Colonic mucosa (tissue), 4 donors: ENCODE results near the gene SHE. TPM values are rescaled to one million over a fixed set of nuclear protein-coding genes. Genes with fewer than 3 reads are reported as not detected.

Source experiments
- DNase-seq: peaks from one replicate; pipeline ENCODE4 v3.0.0-alpha.2; 2020
- H3K27ac ChIP-seq: fragments of 200-600 bp; one replicate; pipeline ENCODE4 v1.8.0; 2021
- H3K27me3 ChIP-seq: fragments of 200-600 bp; one replicate; pipeline ENCODE4 v1.8.0; 2021
- H3K36me3 ChIP-seq: fragments of 200-600 bp; one replicate; pipeline ENCODE4 v1.8.0; 2021
- H3K4me1 ChIP-seq: fragments of 200-600 bp; one replicate; pipeline ENCODE4 v1.8.0; 2021; ENCODE audit warnings: mild to moderate bottlenecking
- H3K4me3 ChIP-seq: fragments of 200-600 bp; one replicate; pipeline ENCODE4 v1.8.0; 2021
- H3K9ac ChIP-seq, 2 donors: one replicate each; pipeline ENCODE4 v1.7.0; 2013; ENCODE audit warnings: control low read depth in 2 of 2, low read depth in 2 of 2, low read length in 2 of 2
- H3K9me3 ChIP-seq: fragments of 200-600 bp; one replicate; pipeline ENCODE4 v1.8.0; 2021
- CTCF ChIP-seq: fragments of 200-600 bp; IDR thresholded peaks from one replicate; pipeline ENCODE4 v1.8.0; 2022; ENCODE audit warnings: antibody characterized with exemption, mild to moderate bottlenecking
- intact Hi-C: fragments of 100-400 bp; cut with DNase I; formaldehyde crosslinking; loops from one replicate; pipeline ENCODE4 v1.14.1; 2022
- total RNA-seq, 2 donors: library from RNA; stranded (reverse); fragmentation: NEBNext Ultra II Directional in 1 of 2; extraction: Animal tissue kit (Norgen Biotek cat#: 25700) in 1 of 2; gene quantifications; one replicate each; pipeline ENCODE4 v1.2.1, GENCODE V29; 2021
- donor health status: healthy.
- donor health status: DM: no; HTN: no; CAD: no.
- donor health status: DM: no; HTN: no; CAD: no.

Gene SHE
- total RNA-seq, 2 donors from 2014 or later = 1.7 to 3.9 TPM

GRCh38 chr1:154453574-154454352, 48.4 kb downstream of the SHE start:
- Histone ChIP-seq H3K4me3 (no peak overlapping the region), H3K4me1 (no peaks in the 10 kb centered on the region), H3K27me3 (no peaks in the 10 kb centered on the region), H3K36me3 (no peaks in the 10 kb centered on the region), H3K27ac (no peak overlapping the region), H3K9ac (no peak overlapping the region), H3K9me3 (no peaks in the 10 kb centered on the region)
- no peak for TF ChIP-seq CTCF
- intact Hi-C loops = no loop called here
- DNase-seq = no peak

GRCh38 chr1:154453161-154453560, 49.1 kb downstream of the SHE start:
- H3K9ac ChIP-seq = no peak overlapping the region
- no peaks in the 10 kb centered on the region for H3K27me3 ChIP-seq
- intact Hi-C loops = no loop called here
- H3K27ac ChIP-seq = no peak overlapping the region
- no peaks in the 10 kb centered on the region for H3K9me3 ChIP-seq
- no peak for TF ChIP-seq CTCF
- H3K4me3 ChIP-seq = no peak overlapping the region
- no peaks in the 10 kb centered on the region for H3K36me3 ChIP-seq
- no peak for DNase-seq
- no peaks in the 10 kb centered on the region for H3K4me1 ChIP-seq

GRCh38 chr1:154448331-154448811, 53.8 kb downstream of the SHE start:
- no peak for TF ChIP-seq CTCF
- Histone ChIP-seq H3K4me1 (no peaks in the 10 kb centered on the region), H3K27ac (no peak overlapping the region), H3K9me3 (no peaks in the 10 kb centered on the region), H3K36me3 (no peaks in the 10 kb centered on the region), H3K4me3 (no peak overlapping the region), H3K9ac (no peak overlapping the region), H3K27me3 (no peaks in the 10 kb centered on the region)
- intact Hi-C loops = no loop called here
- DNase-seq = no peak

GRCh38 chr1:154446789-154447188, 55.4 kb downstream of the SHE start:
- DNase-seq = no peak
- intact Hi-C loops = no loop called here

GRCh38 chr1:154446292-154446691, 55.9 kb downstream of the SHE start:
- H3K27me3 ChIP-seq = no peaks in the 10 kb centered on the region
- H3K27ac ChIP-seq = no peak overlapping the region
- H3K4me1 ChIP-seq = no peaks in the 10 kb centered on the region
- no peak for TF ChIP-seq CTCF
- intact Hi-C loops = no loop called here
- no peak overlapping the region for H3K4me3 ChIP-seq
- no peaks in the 10 kb centered on the region for H3K36me3 ChIP-seq
- H3K9me3 ChIP-seq = no peaks in the 10 kb centered on the region
- no peak for DNase-seq
- H3K9ac ChIP-seq = no peak overlapping the region

More at GRCh38 chr1:154446789-154447188, 55.4 kb downstream of the SHE start:
- no peaks in the 10 kb centered on the region for H3K36me3 ChIP-seq
- no peak overlapping the region for H3K27ac ChIP-seq
- no peak for TF ChIP-seq CTCF
- H3K4me3 ChIP-seq = no peak overlapping the region
- H3K4me1 ChIP-seq = no peaks in the 10 kb centered on the region
- no peaks in the 10 kb centered on the region for H3K9me3 ChIP-seq
- no peaks in the 10 kb centered on the region for H3K27me3 ChIP-seq
- H3K9ac ChIP-seq = no peak overlapping the region
